HepG2 (cell line): Measurements from ENCODE around the gene PGA3. TPM values are rescaled to one million over a fixed set of nuclear protein-coding genes. Genes with fewer than 3 reads are reported as not detected.

Experiments used
- CREM ChIP-seq, 2 experiments: sonication (generic) in 1 of 2; formaldehyde crosslinking in 1 of 2; IDR thresholded peaks; 2 replicates each; pipeline versions ENCODE4 v1.4.0 to v1.6.1; 2016 to 2020; ENCODE audit warnings: antibody characterized with exemption in 1 of 2, mild to moderate bottlenecking in 1 of 2, missing genetic modification reagents in 1 of 2
- GABPA ChIP-seq, 2 experiments: IDR thresholded peaks; 2 replicates each; pipeline ENCODE4 v1.6.1; 2011 to 2016; ENCODE audit warnings: low read depth in 2 of 2, low read length in 1 of 2, missing biosample characterization in 1 of 2, missing genetic modification characterization in 1 of 2
- MAFK ChIP-seq, 2 experiments: IDR thresholded peaks in 1 of 2; conservative IDR thresholded peaks in 1 of 2; 2 replicates each; pipeline ENCODE4 v1.6.1; 2011; ENCODE audit warnings: improper control_type of control experiment in 2 of 2, low read length in 2 of 2
- MEIS2 ChIP-seq: sonication (generic); formaldehyde crosslinking; IDR thresholded peaks from 2 replicates; pipeline ENCODE4 v1.9.0; 2021; ENCODE audit warnings: mild to moderate bottlenecking, missing genetic modification reagents
- MIXL1 ChIP-seq: IDR thresholded peaks from 2 replicates; pipeline ENCODE4 v1.6.1; 2016
- NAIF1 ChIP-seq: sonication (generic); formaldehyde crosslinking; IDR thresholded peaks from 2 replicates; pipeline ENCODE4 v1.5.0; 2020; ENCODE audit warnings: mild to moderate bottlenecking, missing genetic modification reagents, borderline replicate concordance
- NFIC ChIP-seq: IDR thresholded peaks from 2 replicates; pipeline ENCODE4 v1.6.1; 2012; ENCODE audit warnings: mild to moderate bottlenecking, low read length, inconsistent platforms
- POLR2A ChIP-seq, 2 experiments: IDR thresholded peaks; 2 replicates each; pipeline ENCODE4 v1.6.1; 2011; ENCODE audit warnings: low read depth in 2 of 2, low read length in 2 of 2, mild to moderate bottlenecking in 1 of 2, moderate library complexity in 1 of 2; ENCODE audit not compliant: insufficient read depth in 1 of 2
- SAP130 ChIP-seq: IDR thresholded peaks from 2 replicates; pipeline ENCODE4 v1.6.1; 2016; ENCODE audit warnings: low read depth
- SRF ChIP-seq: IDR thresholded peaks from 2 replicates; pipeline ENCODE4 v1.6.1; 2011; ENCODE audit warnings: mild to moderate bottlenecking, low read depth, low read length, moderate library complexity
- THAP11 ChIP-seq: IDR thresholded peaks from 2 replicates; pipeline ENCODE4 v1.6.1; 2016; ENCODE audit warnings: missing biosample characterization, missing genetic modification reagents
- ZSCAN30 ChIP-seq: sonication (generic); formaldehyde crosslinking; IDR thresholded peaks from 2 replicates; pipeline ENCODE4 v1.5.0; 2020; ENCODE audit warnings: mild to moderate bottlenecking, missing genetic modification reagents
- polyA plus RNA-seq, 8 experiments: library from polyadenylated mRNA; depleted of rRNA in 3 of 8; stranded (reverse) in 7 of 8; unstranded in 1 of 8; fragments of >200 nt; fragmentation: Illumina TruSeq in 4 of 8; extraction: Trizol in 4 of 8; gene quantifications; 2 replicates each; pipeline versions ENCODE4 v1.2.1 to v1.2.3, GENCODE V29; 2011 to 2016; ENCODE audit warnings: low read depth in 4 of 8, missing spikeins in 1 of 8, mixed read lengths in 1 of 8; ENCODE audit not compliant: insufficient read depth in 1 of 8
- total RNA-seq, 5 experiments: library from RNA; depleted of rRNA; stranded (reverse); fragments of >200 nt; fragmentation: Illumina TruSeq; extraction: Trizol; gene quantifications; 2 replicates each; pipeline ENCODE4 v1.2.3, GENCODE V29; 2016; ENCODE audit warnings: low read depth in 1 of 5
- TF ChIP-seq, protein P1 (sequence below): sonication (generic); formaldehyde crosslinking; IDR thresholded peaks from 2 replicates; pipeline ENCODE4 v1.8.0; 2022; ENCODE audit warnings: mild to moderate bottlenecking, missing genetic modification reagents, borderline replicate concordance

PGA3 gene
- total and polyA plus RNA-seq, 2 of the 13 experiments (the other 11 are each of a cell fraction or from before 2014, with no cell fraction given): not detected

DNA sequence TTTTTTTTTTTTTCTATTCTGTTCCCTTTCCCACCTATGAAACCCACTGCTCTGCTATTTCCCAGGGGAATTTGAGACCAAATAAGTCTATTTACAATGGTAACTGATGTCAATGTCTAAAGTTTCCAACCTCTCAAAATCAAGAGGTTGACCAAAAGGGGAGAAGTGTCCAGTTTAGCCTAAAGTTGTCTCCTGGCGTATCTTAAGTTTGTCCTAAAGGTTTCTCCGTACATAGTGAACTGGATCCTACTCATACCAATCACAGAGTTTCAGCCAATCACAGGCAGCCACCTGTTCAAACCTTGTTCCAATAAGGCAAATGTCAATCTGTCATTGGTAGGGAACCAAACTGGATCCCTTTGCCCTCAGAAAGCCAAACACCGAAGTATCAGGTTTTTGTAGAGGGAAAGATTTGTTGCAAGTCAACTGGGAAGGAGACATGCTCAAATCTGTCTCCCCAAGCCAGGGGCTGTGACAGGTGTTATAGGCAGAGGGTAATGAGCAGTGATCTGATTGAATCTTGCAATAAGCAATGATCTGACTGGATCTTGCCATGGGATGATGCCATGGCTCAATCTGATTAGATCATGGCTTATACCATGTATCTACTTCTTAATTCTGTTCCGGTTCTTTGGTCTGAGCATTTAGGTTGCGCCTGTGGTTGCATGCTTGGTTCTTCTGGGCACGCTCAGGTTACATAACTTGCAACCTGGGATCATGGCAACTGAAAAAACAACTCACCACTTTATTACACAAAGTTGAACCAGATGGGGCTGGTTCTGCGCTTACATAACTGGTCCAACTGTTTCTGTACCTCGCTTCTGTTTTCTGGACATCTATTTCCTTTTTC is 41.0 kb upstream of the PGA3 start (continued):
- peak; percentile 40 for TF ChIP-seq SAP130 (CRISPR knock-in tag)
- TF ChIP-seq, protein P1, sequence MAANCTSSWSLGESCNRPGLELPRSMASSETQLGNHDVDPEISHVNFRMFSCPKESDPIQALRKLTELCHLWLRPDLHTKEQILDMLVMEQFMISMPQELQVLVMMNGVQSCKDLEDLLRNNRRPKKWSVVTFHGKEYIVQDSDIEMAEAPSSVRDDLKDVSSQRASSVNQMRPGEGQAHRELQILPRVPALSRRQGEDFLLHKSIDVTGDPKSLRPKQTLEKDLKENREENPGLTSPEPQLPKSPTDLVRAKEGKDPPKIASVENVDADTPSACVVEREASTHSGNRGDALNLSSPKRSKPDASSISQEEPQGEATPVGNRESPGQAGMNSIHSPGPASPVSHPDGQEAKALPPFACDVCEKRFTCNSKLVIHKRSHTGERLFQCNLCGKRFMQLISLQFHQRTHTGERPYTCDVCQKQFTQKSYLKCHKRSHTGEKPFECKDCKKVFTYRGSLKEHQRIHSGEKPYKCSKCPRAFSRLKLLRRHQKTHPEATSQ (CRISPR knock-in tag): peak; percentile 53; the same call in 1 of the 2 replicates
- 0 out of 2 replicates have a peak, but pooled peaks have one; percentile 43 for TF ChIP-seq ZSCAN30 (CRISPR knock-in tag)
- TF ChIP-seq MIXL1: 0 out of 2 replicates have a peak, but pooled peaks have one; percentile 17
- no peak for TF ChIP-seq NFIC
- TF ChIP-seq POLR2A (IDR thresholded peaks at IDR 0.05; ENCODE audit: insufficient read depth in 1 of 2, low read depth in 2 of 2, low read length in 2 of 2): peak in 1 of 2 experiments; percentile 38; a peak in 1 of 4 replicates
- no peak for TF ChIP-seq GABPA (IDR thresholded peaks at IDR 0.05; ENCODE audit: low read depth, low read length)
- TF ChIP-seq GABPA (CRISPR knock-in tag; IDR thresholded peaks at IDR 0.05; ENCODE audit: low read depth): peak; percentile 31; the same call in 1 of the 2 replicates
- TF ChIP-seq CREM (IDR thresholded peaks at IDR 0.05): peak; percentile 19; the same call in 1 of the 2 replicates
- TF ChIP-seq CREM (CRISPR knock-in tag; IDR thresholded peaks at IDR 0.05): no peak
- 0 out of 2 replicates have a peak, but pooled peaks have one; percentile 28 for TF ChIP-seq MEIS2 (CRISPR knock-in tag)
- 0 out of 2 replicates have a peak, but pooled peaks have one; percentile 31 for TF ChIP-seq SRF
- TF ChIP-seq THAP11: peak; percentile 64
- no peak for TF ChIP-seq MAFK (conservative IDR thresholded peaks at IDR 0.05 in 1 of 2, IDR thresholded peaks at IDR 0.05 in 1 of 2; ENCODE audit: low read length in 2 of 2)
- TF ChIP-seq NAIF1 (CRISPR knock-in tag): 0 out of 2 replicates have a peak, but pooled peaks have one; percentile 14
- TF ChIP-seq, all 625 proteins: peak for 24
